ENCODE measurements around the gene RXRG.
A peak's percentile ranks its signal among the peaks of the same experiment; 100 is the strongest.

The RXRG gene

DNA sequence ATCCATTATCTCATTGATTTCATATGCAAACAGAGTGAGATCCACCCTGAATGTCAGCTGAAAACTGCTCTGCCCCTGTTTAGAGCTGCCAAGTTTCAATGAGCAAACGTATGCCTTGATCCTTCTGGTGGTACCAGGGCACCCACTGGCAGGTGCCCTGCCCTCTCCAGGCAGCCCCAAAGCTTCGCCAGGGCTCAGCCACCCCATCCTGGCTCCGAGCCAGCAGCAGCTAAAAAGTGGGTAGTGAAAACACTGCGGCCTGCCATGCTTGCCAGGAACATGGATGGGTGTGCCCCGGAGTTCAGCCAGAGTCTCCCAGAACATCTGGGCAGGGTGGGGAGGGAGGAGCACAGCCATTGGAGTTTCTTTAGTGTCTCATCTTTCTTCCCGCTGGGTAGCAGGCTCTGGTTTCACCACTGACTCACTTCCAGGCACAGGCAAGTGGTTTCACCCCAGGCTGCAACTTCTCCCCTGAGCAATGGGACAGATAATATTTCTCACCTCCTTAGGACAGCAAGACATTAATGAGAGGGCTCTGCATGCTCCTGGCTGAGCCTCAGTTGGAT is 80.3 kb downstream of the RXRG start:
- DNase-seq, result peak; percentile 51

DNA sequence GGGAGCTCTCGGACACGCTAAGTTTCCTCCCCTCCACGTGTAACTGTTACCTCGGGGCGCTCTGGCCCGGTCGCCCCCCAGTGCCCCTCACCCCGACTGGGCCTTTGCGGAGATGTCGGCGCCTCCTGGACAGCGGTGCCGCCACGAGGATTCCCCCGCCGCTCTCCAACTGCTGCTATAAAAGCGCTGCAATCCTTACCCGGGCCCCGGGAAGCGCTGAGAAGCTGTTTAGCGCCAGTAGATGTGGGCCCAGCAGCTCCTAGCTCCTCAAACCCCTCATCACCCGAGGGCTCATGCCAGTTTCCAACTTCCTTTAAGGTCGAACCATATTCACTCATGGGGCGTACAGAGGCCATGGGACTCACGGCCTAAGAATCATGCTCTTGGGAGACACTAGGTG is 88.0 kb downstream of the RXRG start:
- DNase-seq, result peak; percentile 62

DNA sequence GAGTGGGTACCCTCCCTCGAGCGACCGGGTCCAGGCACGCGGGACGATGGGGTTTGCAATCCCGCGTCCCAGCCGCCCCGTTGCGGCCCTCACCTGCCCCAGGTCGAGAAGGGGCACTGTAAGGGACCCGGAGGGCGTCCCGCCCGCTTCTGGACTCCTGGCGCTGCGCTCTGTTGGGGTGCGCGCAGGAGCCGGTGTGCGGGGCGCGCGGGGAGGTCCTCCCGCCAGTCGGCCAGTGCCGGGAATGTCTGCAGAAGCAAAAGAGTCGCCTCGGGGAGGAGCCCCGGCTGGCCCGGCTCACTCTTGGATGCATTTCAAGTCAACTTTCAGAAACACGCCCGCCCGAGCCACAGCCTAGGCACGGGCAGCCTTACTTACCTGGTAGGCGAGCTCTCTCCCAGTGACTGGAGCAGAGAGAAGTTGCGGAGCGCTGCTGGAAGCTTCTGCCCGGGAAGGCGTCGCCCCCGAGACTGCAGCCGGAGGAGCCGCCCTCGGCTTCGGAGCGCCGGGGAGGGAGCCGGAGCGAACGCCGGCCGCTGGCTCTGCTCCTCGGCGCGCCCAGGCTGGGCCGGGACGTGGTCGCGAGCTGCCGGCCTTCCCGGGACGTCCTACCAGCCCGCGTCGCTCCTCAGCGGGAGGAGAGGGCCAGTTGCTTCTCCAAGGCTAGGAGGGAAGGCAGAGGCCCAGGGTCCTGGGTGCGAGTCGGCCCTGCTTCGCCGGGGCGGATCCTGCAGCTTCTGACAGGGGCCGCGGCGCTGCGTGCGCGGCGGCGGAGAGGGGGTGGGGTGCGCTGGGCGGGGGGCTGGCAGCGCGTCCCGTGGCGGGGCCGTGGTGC is 88.7 kb downstream of the RXRG start, which contains the start of gene LMX1A:
Gene LMX1A, minus strand, starts transcription at position 739 of the 835 bp plus-strand sequence. CDS start 1,156 bp downstream, outside the sequence.
- DNase-seq, result peak; percentile 73

DNA sequence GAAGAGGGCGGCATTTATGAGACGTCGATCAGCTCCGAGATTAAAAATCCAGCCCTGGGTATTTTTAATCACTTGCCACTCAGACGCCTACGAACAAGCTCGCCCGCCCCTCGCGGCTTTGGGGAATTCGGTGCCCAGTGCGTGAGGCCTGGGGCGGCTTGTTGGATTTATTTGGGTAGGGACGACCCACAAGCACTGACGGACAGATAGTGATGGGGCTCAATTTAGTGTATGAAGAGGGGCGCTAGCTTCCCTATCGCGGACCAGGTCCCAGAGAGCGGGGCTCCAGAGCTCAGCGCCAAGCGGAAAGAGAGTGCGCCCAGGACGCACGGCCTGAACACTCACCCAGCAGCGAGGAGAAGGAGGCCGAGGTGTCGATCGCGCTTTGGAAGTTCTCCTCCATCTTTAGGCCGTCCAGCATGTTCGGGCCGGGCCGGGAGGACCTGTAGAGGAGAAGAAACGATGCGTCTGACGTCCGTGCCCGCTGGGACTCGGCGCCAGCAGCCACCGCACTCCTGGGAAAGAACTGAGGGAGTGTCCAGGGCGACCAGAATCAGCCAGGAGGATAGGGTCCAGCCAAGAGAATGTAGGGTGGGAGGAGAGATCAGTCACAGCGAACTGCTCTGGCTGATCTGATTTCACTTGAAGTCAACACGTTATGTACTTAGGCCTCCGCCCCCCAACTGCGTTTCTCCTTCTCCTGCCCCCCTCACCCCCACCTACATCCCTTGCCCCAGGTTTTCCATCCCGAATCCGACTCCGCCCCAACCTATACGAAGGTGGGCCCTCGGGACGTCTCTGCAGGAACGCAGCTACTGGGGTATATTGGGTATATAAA is 89.6 kb downstream of the RXRG start:
- no peak for DNase-seq

DNA sequence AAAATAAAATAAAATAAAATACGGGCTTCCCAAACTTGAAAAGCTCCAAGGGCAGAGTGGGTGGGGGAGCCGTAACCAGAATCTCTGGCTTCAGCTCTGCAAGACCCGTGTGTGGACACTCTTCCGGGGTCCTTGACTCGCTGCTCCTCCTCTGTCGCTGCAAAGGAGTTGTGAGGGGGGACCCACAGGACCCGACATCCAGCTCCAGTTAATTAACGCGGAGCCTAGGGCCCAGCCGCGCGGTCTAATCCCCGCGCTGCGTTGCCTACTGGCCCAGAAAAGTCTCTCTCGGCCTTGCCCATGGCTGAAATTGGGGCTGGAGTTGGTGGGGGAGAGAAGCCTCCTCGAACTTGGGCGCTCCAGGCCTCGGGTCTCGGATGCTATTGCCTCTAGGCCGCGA is 90.2 kb downstream of the RXRG start:
- DNase-seq, result no peak

DNA sequence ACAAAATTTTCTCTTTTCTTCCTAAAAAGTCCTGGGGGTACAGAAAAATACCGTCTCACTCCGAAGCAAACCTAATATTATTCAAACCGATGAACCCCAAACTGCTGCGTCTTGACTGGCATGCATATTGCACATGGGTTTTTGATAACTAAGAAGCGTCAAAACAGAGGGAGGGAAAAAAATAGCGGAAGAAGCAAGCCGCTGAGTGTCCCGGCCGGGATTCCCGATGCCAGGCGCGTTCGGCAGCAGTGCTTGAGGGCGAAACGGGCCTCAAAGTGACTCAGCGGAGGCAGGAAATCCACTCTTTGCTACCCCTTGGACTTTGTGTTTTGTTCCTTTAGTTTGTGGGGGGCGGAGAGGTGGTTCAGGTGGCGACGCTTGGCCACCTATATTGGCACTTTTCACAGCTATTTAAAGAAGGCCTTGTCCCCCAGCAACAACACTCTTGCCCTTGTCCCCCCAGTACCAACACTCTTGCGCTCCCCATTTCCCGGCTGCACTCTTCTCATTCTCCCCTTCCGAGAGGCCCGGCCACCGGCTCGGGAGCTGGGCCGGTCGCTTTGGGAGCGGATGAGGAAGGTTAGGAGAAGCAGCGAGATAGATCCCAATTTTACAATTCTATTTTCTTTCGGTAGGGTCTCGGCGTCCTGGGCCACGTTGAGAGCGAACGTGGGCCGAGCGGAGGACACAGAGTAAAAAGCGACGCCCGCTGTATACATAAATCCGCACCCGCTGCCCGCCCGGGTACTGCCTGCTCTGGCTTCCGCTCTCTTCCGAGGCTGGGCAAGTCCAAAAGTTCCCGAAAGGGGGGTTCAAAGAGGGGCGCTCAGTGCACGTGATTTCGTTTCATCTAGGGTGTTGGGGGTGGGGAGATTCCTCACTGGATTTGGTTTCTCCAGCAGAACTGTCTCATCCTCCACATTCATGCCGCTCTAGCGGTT is 90.9 kb downstream of the RXRG start:
- peak; percentile 74 for DNase-seq

DNA sequence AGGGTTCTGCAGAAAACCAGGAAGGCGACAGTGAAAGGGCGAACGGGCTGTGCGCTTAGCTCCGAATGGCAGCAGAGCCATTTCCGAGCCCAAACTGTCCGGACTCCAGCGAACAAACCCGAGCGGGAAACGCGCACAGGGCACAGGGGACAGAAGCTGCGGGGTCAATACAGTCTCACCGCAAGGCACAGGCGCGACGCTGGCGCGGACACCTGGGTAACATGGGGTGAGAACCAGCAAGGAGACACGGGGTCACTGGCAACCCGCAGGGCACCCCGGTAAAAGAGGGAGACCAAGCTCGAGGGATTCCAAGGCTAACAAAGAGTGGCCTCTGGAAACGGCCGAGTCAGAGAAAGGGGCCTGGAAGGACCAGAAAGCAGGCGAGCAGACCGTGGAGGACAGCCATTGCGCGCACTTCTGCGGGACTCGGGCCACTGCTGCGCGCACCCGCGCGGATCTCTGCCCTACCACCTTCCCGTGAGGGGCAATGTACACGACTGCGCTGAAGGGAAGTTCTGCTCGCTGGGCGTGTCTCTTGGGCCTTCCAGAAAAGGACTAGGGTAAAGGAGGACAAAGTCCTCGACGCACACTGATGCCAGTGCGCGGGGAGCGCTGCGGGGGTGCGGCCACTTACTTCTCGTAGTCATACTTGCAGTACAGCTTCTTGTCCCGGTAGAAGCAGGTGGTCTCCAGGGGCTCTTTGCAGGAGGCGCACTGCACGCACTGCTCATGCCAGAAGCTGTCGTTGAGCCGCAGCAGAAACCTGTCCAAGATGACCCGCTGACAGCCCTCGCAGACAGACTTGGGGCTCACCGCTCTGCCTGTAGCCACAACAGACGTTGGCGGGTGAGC is 92.3 kb downstream of the RXRG start:
- DNase-seq, result peak; percentile 63

DNA sequence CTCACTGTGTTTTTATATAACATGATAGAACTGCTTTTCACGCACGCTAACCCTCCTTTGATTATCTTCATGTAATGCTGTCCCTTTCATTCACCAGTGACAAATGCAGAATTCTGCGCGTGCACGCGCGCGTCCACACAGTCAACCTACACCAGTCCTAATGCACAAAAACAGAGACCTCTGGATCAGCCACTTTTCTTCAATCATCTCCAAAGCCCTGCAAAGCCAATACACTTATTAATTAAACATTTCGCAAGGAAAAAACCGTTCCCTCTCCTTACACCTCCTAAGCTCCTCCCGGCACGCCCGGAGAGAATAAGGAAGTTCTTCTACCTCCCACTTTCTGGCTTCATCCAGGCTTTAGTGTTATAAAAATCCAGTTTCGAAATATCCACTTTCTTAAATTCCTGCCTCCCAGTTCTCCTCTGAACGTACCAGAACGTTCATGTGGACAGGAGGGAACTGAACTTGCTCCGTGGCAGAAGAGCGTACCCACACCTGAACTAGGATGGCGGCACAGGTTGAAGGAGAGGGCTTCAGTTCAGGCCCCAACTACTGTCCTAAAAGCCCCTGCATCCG is 93.0 kb downstream of the RXRG start:
- peak; percentile 45 for DNase-seq
